Gastroesophageal sphincter (tissue), 4 donors: ENCODE results near the gene BAD. TPM values are rescaled to one million over a fixed set of nuclear protein-coding genes. Genes with fewer than 3 reads are reported as not detected.
A peak's percentile ranks its signal among the peaks of the same experiment; 100 is the strongest.

ENCODE experiments used
- ATAC-seq: fragments of 150-250 bp; one replicate; pipeline ENCODE4 v1.9.1; 2016; ENCODE audit warnings: mild to moderate bottlenecking, moderate library complexity
- H3K27ac ChIP-seq, 4 donors: fragments of 200-600 bp; sonication (generic) in 3 of 4; 1 replicate in 3 of 4; 2 replicates in 1 of 4; pipeline ENCODE4 v1.5.1; 2016 to 2019
- H3K27me3 ChIP-seq: fragments of 200-600 bp; sonication (generic); one replicate; pipeline ENCODE4 v1.5.1; 2019
- H3K36me3 ChIP-seq, 2 donors: fragments of 200-600 bp; sonication (generic); one replicate each; pipeline ENCODE4 v1.5.1; 2019; ENCODE audit warnings: control low read depth in 1 of 2
- H3K4me1 ChIP-seq, 3 donors: fragments of 200-600 bp; sonication (generic); 1 replicate in 2 of 3; 2 replicates in 1 of 3; pipeline ENCODE4 v1.5.1; 2016 to 2019; ENCODE audit warnings: control low read depth in 2 of 3
- H3K4me3 ChIP-seq, 2 donors: fragments of 200-600 bp; sonication (generic); one replicate each; pipeline ENCODE4 v1.5.1; 2019; ENCODE audit warnings: mild to moderate bottlenecking in 1 of 2, moderate library complexity in 1 of 2
- H3K9me3 ChIP-seq, 3 donors: fragments of 200-600 bp; sonication (generic); one replicate each; pipeline ENCODE4 v1.5.1; 2017 to 2019; ENCODE audit warnings: control low read depth in 2 of 3
- CTCF ChIP-seq, 4 experiments: fragments of 200-600 bp in 2 of 4; fragments of 450-650 bp in 2 of 4; sonication (generic) in 1 of 4; IDR thresholded peaks; one replicate each; pipeline ENCODE4 v1.5.1; 2017 to 2019; ENCODE audit warnings: antibody characterized with exemption in 4 of 4, mild to moderate bottlenecking in 2 of 4, moderate library complexity in 2 of 4
- EP300 ChIP-seq: sonication (generic); formaldehyde crosslinking; IDR thresholded peaks from one replicate; pipeline ENCODE4 v1.6.1; 2017; ENCODE audit warnings: antibody characterized with exemption, mild to moderate bottlenecking
- POLR2A ChIP-seq, 2 donors: fragments of 450-650 bp; IDR thresholded peaks; one replicate each; pipeline ENCODE4 v1.6.1; 2017; ENCODE audit warnings: antibody characterized with exemption in 2 of 2, mild to moderate bottlenecking in 2 of 2, moderate library complexity in 1 of 2
- POLR2AphosphoS5 ChIP-seq: sonication (generic); formaldehyde crosslinking; IDR thresholded peaks from one replicate; pipeline ENCODE4 v1.6.1; 2017; ENCODE audit warnings: antibody characterized with exemption
- WGBS, 2 donors: methylation state at CpG; one replicate each; pipeline ENCODE4 v1.1.5; 2018; ENCODE audit warnings: low coverage in 1 of 2; 5-methylcytosine and 5-hydroxymethylcytosine counted together
- total RNA-seq, 4 donors: library from RNA; depleted of rRNA; stranded (reverse); fragments of >200 nt; gene quantifications; one replicate each; pipeline ENCODE4 v1.1.0, GENCODE V29; 2016

Gene BAD
- total RNA-seq, 4 donors from 2014 or later = 97.1 to 156 (median 135) TPM

GRCh38 chr11:64291262-64291751 lies 6.8 kb upstream of the BAD start, which contains the start of gene KCNK4:
Gene KCNK4 (plus strand): TSS chr11:64291302. CDS start chr11:64293019, 1,717 bp downstream.
- 17% methylated on average over 7 of the region's 45 CpGs; no CpG with 5 or more reads in 1 of the 2 donors for WGBS, 2 donors
- ATAC-seq = no peak
- no peak for TF ChIP-seq EP300
- TF ChIP-seq CTCF (IDR thresholded peaks at IDR 0.05) = no peak
- TF ChIP-seq POLR2A (IDR thresholded peaks at IDR 0.05) = no peak
- no peak for TF ChIP-seq POLR2AphosphoS5
- H3K36me3 ChIP-seq = peaks cover 0 to 25% of the 10 kb centered on the region in 2 donors
- H3K4me3 ChIP-seq = peak within 1 kb of the TSS in 1 of 2 donors; percentile 49
- H3K4me1 ChIP-seq = peaks cover 0 to 36% (median 21%) of the 10 kb centered on the region in 3 donors
- H3K27me3 ChIP-seq = peaks cover 68% of the 10 kb centered on the region
- H3K27ac ChIP-seq = no peak within 1 kb of the TSS
- H3K9me3 ChIP-seq = no peaks in the 10 kb centered on the region

GRCh38 chr11:64290352-64291261 lies 6.1 kb upstream of the BAD start:
- H3K9me3 ChIP-seq = no peaks in the 10 kb centered on the region
- no peak for TF ChIP-seq EP300
- no peak for TF ChIP-seq POLR2A (IDR thresholded peaks at IDR 0.05)
- TF ChIP-seq CTCF (IDR thresholded peaks at IDR 0.05) = no peak
- TF ChIP-seq POLR2AphosphoS5 = no peak
- peaks cover 0 to 42% (median 26%) of the 10 kb centered on the region in 3 donors for H3K4me1 ChIP-seq
- no peak for ATAC-seq
- H3K27ac ChIP-seq = no peak overlapping the region
- H3K36me3 ChIP-seq = peaks cover 0 to 25% of the 10 kb centered on the region in 2 donors
- peak overlapping the region in 1 of 2 donors; percentile 49 for H3K4me3 ChIP-seq
- peaks cover 61% of the 10 kb centered on the region for H3K27me3 ChIP-seq
- WGBS, 2 donors = 61 to 75% methylated on average over 5 to 6 of the region's 10 CpGs

GRCh38 chr11:64289002-64289564 lies 4.6 kb upstream of the BAD start:
- WGBS, 2 donors = 74% methylated on average over 3 of the region's 13 CpGs; no CpG with 5 or more reads in 1 of the 2 donors
- TF ChIP-seq EP300 (no peak), POLR2AphosphoS5 (no peak), POLR2A (IDR thresholded peaks at IDR 0.05) (no peak), CTCF (IDR thresholded peaks at IDR 0.05) (no peak)
- peaks cover 0 to 25% of the 10 kb centered on the region in 2 donors for H3K36me3 ChIP-seq
- no peaks in the 10 kb centered on the region for H3K9me3 ChIP-seq
- H3K4me1 ChIP-seq = peaks cover 0 to 44% (median 27%) of the 10 kb centered on the region in 3 donors
- no peak overlapping the region for H3K4me3 ChIP-seq
- ATAC-seq = no peak
- H3K27me3 ChIP-seq = peaks cover 46% of the 10 kb centered on the region
- H3K27ac ChIP-seq = no peak overlapping the region

- ATAC-seq = no peak
- H3K27me3 ChIP-seq = peaks cover 39% of the 10 kb centered on the region
- H3K4me1 ChIP-seq = peaks cover 0 to 52% (median 34%) of the 10 kb centered on the region in 3 donors
- no peak overlapping the region for H3K4me3 ChIP-seq
- whole genome bisulfite sequencing, 2 donors = 100% methylated on average over 1 of the region's 9 CpGs
- H3K27ac ChIP-seq = no peak overlapping the region
- no peaks in the 10 kb centered on the region for H3K9me3 ChIP-seq
- TF ChIP-seq EP300 (no peak), POLR2AphosphoS5 (no peak), CTCF (IDR thresholded peaks at IDR 0.05) (no peak), POLR2A (IDR thresholded peaks at IDR 0.05) (no peak)
- peaks cover 0 to 25% of the 10 kb centered on the region in 2 donors for H3K36me3 ChIP-seq
These were observed 3.9 kb upstream of the BAD start for GRCh38 chr11:64288353-64288750.
